IMR-90 (cell line): Measurements from ENCODE around the gene EVI2A. TPM values are rescaled to one million over a fixed set of nuclear protein-coding genes. Genes with fewer than 3 reads are reported as not detected.

ENCODE experiments used
- ATAC-seq: fragments of 200-7000 bp; cut with Tn5 transposase; 2 replicates; pipeline ENCODE4 v1.9.1; 2020; ENCODE audit warnings: low read depth, mild to moderate bottlenecking, moderate library complexity
- BruUV-seq: library from RNA; stranded (reverse); fragments of 400-500 nt; replicated peaks from 2 replicates; lab custom pipeline; 2021; lab: Mats Ljungman, UMichigan
- CTCF ChIA-PET: fragments of 300-600 bp; formaldehyde crosslinking; extraction: SDS; loops from one replicate; lab custom pipeline; 2021; ENCODE audit warnings: antibody characterized with exemption; lab: Yijun Ruan, JAX
- POLR2A ChIA-PET: fragments of 300-600 bp; sonication (Branson Sonifier 250); formaldehyde crosslinking; loops from one replicate; lab custom pipeline; 2022; ENCODE audit warnings: antibody characterized with exemption; ENCODE audit not compliant: unreplicated experiment; lab: Charles Lee
- DNase-seq: peaks from one replicate; pipeline ENCODE4 v3.0.0; 2013
- H2AFZ ChIP-seq: replicated peaks from 2 replicates; pipeline ENCODE3; 2013; ENCODE audit warnings: low read length, mild to moderate bottlenecking; ENCODE audit not compliant: poor library complexity
- H2AK5ac ChIP-seq: 2 replicates; pipeline ENCODE4 v1.6.1; 2013; ENCODE audit warnings: low read depth, low read length, inconsistent platforms
- H2AK9ac ChIP-seq: replicated peaks from 2 replicates; pipeline ENCODE3; 2013; ENCODE audit warnings: mild to moderate bottlenecking, low read depth, low read length, moderate library complexity; ENCODE audit not compliant: poor library complexity
- H2BK120ac ChIP-seq: 2 replicates; pipeline ENCODE4 v1.6.1; 2013; ENCODE audit warnings: low read depth, low read length, inconsistent platforms
- H2BK15ac ChIP-seq: 3 replicates; pipeline ENCODE4 v1.6.1; 2013; ENCODE audit warnings: low read depth, low read length, inconsistent platforms
- H2BK20ac ChIP-seq: 2 replicates; pipeline ENCODE4 v1.6.1; 2013; ENCODE audit warnings: low read depth, mild to moderate bottlenecking, inconsistent platforms, low read length, moderate library complexity
- H2BK5ac ChIP-seq: 2 replicates; pipeline ENCODE4 v1.6.1; 2013; ENCODE audit warnings: mild to moderate bottlenecking, low read depth, low read length, inconsistent platforms; ENCODE audit not compliant: poor library complexity, severe bottlenecking
- H3K14ac ChIP-seq: replicated peaks from 2 replicates; pipeline ENCODE4 v1.6.1; 2013; ENCODE audit warnings: low read depth, low read length, inconsistent platforms
- H3K18ac ChIP-seq: 2 replicates; pipeline ENCODE4 v1.6.1; 2013; ENCODE audit warnings: low read depth, low read length, control low read depth
- H3K23ac ChIP-seq: 2 replicates; pipeline ENCODE4 v1.6.1; 2013; ENCODE audit warnings: low read depth, low read length, inconsistent platforms
- H3K27ac ChIP-seq: 2 replicates; pipeline ENCODE4 v1.5.1; 2013; ENCODE audit warnings: mild to moderate bottlenecking, control low read depth, low read length; ENCODE audit not compliant: insufficient read depth
- H3K27me3 ChIP-seq: 2 replicates; pipeline ENCODE4 v1.6.1; 2013; ENCODE audit warnings: low read length; ENCODE audit not compliant: control insufficient read depth, insufficient read depth
- H3K36me3 ChIP-seq: 2 replicates; pipeline ENCODE4 v1.6.1; 2013; ENCODE audit warnings: low read length, mixed read lengths; ENCODE audit not compliant: control insufficient read depth, insufficient read depth
- H3K4ac ChIP-seq: 2 replicates; pipeline ENCODE4 v1.6.1; 2013; ENCODE audit warnings: low read depth, low read length, inconsistent platforms
- H3K4me1 ChIP-seq: 2 replicates; pipeline ENCODE4 v1.6.1; 2013; ENCODE audit warnings: low read length, mixed read lengths; ENCODE audit not compliant: control insufficient read depth, insufficient read depth
- H3K4me2 ChIP-seq: 2 replicates; pipeline ENCODE4 v1.6.1; 2013; ENCODE audit warnings: low read depth, mild to moderate bottlenecking, control low read depth, low read length, moderate library complexity
- H3K4me3 ChIP-seq: 2 replicates; pipeline ENCODE4 v1.5.1; 2013; ENCODE audit warnings: low read depth, mild to moderate bottlenecking, control low read depth, low read length, moderate library complexity; ENCODE audit not compliant: insufficient read depth
- H3K56ac ChIP-seq: 2 replicates; pipeline ENCODE4 v1.6.1; 2013; ENCODE audit warnings: low read length, inconsistent platforms; ENCODE audit not compliant: insufficient read depth; ENCODE audit errors: extremely low read depth
- H3K79me1 ChIP-seq, 2 experiments: 2 replicates each; pipeline ENCODE4 v1.6.1; 2013; ENCODE audit warnings: low read length in 2 of 2, inconsistent platforms in 1 of 2, low read depth in 1 of 2
- H3K9ac ChIP-seq: 2 replicates; pipeline ENCODE4 v1.6.1; 2013; ENCODE audit warnings: low read depth, low read length, control low read depth
- H3K9me1 ChIP-seq: 2 replicates; pipeline ENCODE4 v1.6.1; 2013; ENCODE audit warnings: low read length, inconsistent platforms; ENCODE audit not compliant: insufficient read depth
- H3K9me3 ChIP-seq: 2 replicates; pipeline ENCODE4 v1.6.1; 2013; ENCODE audit warnings: low read length; ENCODE audit not compliant: control insufficient read depth, insufficient read depth
- H4K20me1 ChIP-seq: 2 replicates; pipeline ENCODE4 v1.6.1; 2013; ENCODE audit warnings: low read length, inconsistent platforms; ENCODE audit not compliant: insufficient read depth
- H4K5ac ChIP-seq: 2 replicates; pipeline ENCODE4 v1.6.1; 2013; ENCODE audit warnings: mild to moderate bottlenecking, low read depth, low read length, control low read depth
- H4K8ac ChIP-seq, 2 experiments: 2 replicates each; pipeline ENCODE4 v1.6.1; 2013; ENCODE audit warnings: low read depth in 2 of 2, low read length in 2 of 2, control low read depth in 1 of 2, inconsistent platforms in 1 of 2
- H4K91ac ChIP-seq: 2 replicates; pipeline ENCODE4 v1.6.1; 2013; ENCODE audit warnings: low read depth, low read length, inconsistent platforms; ENCODE audit not compliant: insufficient read depth
- CEBPB ChIP-seq: IDR thresholded peaks from 2 replicates; pipeline ENCODE4 v1.6.1; 2012; ENCODE audit warnings: low read depth, low read length, improper control_type of control experiment
- FOS ChIP-seq: fragments of 150-350 bp; IDR thresholded peaks from 2 replicates; pipeline ENCODE4 v1.6.1; 2016; ENCODE audit warnings: low read depth, low read length
- POLR2A ChIP-seq: IDR thresholded peaks from 2 replicates; pipeline ENCODE4 v1.6.1; 2012; ENCODE audit warnings: mild to moderate bottlenecking, low read depth, low read length
- dilution Hi-C: fragments of 300-500 bp; cut with HindIII; formaldehyde crosslinking; loops from one replicate; pipeline ENCODE4 v1.14.3; 2018; ENCODE audit warnings: low sequenced_read_pairs; ENCODE audit not compliant: unreplicated experiment
- in situ Hi-C: fragments of 300-500 bp; cut with MboI; formaldehyde crosslinking; loops from 3 replicates; pipeline ENCODE4 v1.14.3; 2019; ENCODE audit warnings: low sequenced_read_pairs, inconsistent platforms, mixed read lengths
- intact Hi-C: fragments of 100-400 bp; cut with micrococcal nuclease; formaldehyde crosslinking; loops from 2 replicates; pipeline ENCODE4 v1.10.0; 2022
- polyA plus RNA-seq, 3 experiments: library from polyadenylated mRNA; depleted of rRNA; stranded (reverse); fragments of >200 nt; gene quantifications; 2 replicates each; pipeline ENCODE4 v1.2.3, GENCODE V29; 2012; ENCODE audit warnings: low replicate concordance in 1 of 3
- total RNA-seq: library from RNA; depleted of rRNA; stranded (reverse); fragments of >200 nt; gene quantifications from 2 replicates; pipeline ENCODE4 v1.2.3, GENCODE V29; 2012
- TF ChIP-seq, protein P1 (sequence below): fragments of 150-350 bp; IDR thresholded peaks from 2 replicates; pipeline ENCODE4 v1.6.1; 2017; ENCODE audit warnings: mild to moderate bottlenecking, antibody characterized with exemption, low read length, low read depth
- TF ChIP-seq, protein P2 (sequence below): conservative IDR thresholded peaks from 2 replicates; pipeline ENCODE4 v1.5.1; 2012; ENCODE audit warnings: mild to moderate bottlenecking, low read depth, low read length, improper control_type of control experiment

EVI2A gene
- total and polyA plus RNA-seq, 2 of the 4 experiments (the other 2 are of a cell fraction), result 0.50 to 0.90 TPM

DNA sequence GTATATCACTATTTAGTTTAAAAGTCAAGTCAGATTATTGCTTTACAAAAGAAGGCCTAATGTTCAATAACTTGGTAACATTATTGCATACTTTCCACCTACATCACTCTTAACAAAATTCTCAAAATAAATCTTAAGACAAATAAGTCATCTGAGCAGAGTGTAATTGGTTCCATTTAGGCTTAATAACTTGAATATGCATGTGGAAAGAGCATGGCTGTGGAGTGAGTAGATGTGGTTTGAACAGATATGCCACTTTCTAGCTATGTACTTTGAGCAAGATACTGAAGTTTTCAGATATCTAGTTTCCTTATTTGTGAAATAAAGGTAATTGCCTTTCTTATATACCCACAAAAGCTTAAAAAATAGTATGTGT, 6.7 kb upstream of the EVI2A start:
- peak; percentile 55 for DNase-seq
- no peak overlapping the region for H3K9ac ChIP-seq
- peak overlapping the region; percentile 72; the same call in 1 of the 2 replicates for H3K14ac ChIP-seq
- no peak overlapping the region; the same call in 1 of the 2 replicates for H3K4me2 ChIP-seq
- no peaks in the 10 kb centered on the region for H3K27me3 ChIP-seq
- H4K5ac ChIP-seq, result no peak overlapping the region
- peak overlapping the region; percentile 75; the same call in 1 of the 2 replicates for H3K4ac ChIP-seq
- H3K23ac ChIP-seq, result peak overlapping the region; percentile 96; the same call in 1 of the 2 replicates
- H3K4me3 ChIP-seq, result no peak overlapping the region
- peak overlapping the region; percentile 81; the same call in 1 of the 2 replicates for H2AK5ac ChIP-seq
- POLR2A ChIA-PET, result no interaction called here
- H3K36me3 ChIP-seq, result peaks cover 14% of the 10 kb centered on the region
- H3K56ac ChIP-seq, result no peak overlapping the region
- H2BK120ac ChIP-seq, result peak overlapping the region; percentile 94
- H4K20me1 ChIP-seq, result no peaks in the 10 kb centered on the region; the same call in 1 of the 2 replicates
- TF ChIP-seq, protein P1, sequence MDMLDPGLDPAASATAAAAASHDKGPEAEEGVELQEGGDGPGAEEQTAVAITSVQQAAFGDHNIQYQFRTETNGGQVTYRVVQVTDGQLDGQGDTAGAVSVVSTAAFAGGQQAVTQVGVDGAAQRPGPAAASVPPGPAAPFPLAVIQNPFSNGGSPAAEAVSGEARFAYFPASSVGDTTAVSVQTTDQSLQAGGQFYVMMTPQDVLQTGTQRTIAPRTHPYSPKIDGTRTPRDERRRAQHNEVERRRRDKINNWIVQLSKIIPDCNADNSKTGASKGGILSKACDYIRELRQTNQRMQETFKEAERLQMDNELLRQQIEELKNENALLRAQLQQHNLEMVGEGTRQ, result no peak
- TF ChIP-seq, protein P2, sequence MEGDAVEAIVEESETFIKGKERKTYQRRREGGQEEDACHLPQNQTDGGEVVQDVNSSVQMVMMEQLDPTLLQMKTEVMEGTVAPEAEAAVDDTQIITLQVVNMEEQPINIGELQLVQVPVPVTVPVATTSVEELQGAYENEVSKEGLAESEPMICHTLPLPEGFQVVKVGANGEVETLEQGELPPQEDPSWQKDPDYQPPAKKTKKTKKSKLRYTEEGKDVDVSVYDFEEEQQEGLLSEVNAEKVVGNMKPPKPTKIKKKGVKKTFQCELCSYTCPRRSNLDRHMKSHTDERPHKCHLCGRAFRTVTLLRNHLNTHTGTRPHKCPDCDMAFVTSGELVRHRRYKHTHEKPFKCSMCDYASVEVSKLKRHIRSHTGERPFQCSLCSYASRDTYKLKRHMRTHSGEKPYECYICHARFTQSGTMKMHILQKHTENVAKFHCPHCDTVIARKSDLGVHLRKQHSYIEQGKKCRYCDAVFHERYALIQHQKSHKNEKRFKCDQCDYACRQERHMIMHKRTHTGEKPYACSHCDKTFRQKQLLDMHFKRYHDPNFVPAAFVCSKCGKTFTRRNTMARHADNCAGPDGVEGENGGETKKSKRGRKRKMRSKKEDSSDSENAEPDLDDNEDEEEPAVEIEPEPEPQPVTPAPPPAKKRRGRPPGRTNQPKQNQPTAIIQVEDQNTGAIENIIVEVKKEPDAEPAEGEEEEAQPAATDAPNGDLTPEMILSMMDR, result no peak
- no peak for TF ChIP-seq POLR2A
- no peak for TF ChIP-seq CEBPB
- TF ChIP-seq FOS, result no peak
- H3K9me1 ChIP-seq, result peaks cover 7% of the 10 kb centered on the region
- no peak overlapping the region for H3K27ac ChIP-seq
- no peak overlapping the region for H2BK15ac ChIP-seq
- 0 out of 2 replicates have a peak overlapping the region, but pooled peaks have one; percentile 68 for H4K91ac ChIP-seq
- BruUV-seq, result no TSS peak
- intact Hi-C loops, result no loop called here
- peak; percentile 70 for ATAC-seq
- peak overlapping the region in 1 of 2 experiments; percentile 82; a peak in 2 of 4 replicates for H4K8ac ChIP-seq
- H2BK20ac ChIP-seq, result peak overlapping the region; percentile 94; the same call in 1 of the 2 replicates
- H3K4me1 ChIP-seq, result peaks cover 6% of the 10 kb centered on the region; the same call in 1 of the 2 replicates
- dilution Hi-C loops, result no loop called here
- peaks cover 0 to 21% of the 10 kb centered on the region in 2 experiments; a peak in 2 of 4 replicates for H3K79me1 ChIP-seq
- H2BK5ac ChIP-seq, result peak overlapping the region; percentile 86
- H2AFZ ChIP-seq, result no peak overlapping the region
- H2AK9ac ChIP-seq, result no peak overlapping the region
- no peaks in the 10 kb centered on the region for H3K9me3 ChIP-seq
- CTCF ChIA-PET, result no interaction called here
- H3K18ac ChIP-seq, result no peak overlapping the region; the same call in 1 of the 2 replicates
- in situ Hi-C loops, result no loop called here
